Measurements from ENCODE around the gene CBFB. TPM values are rescaled to one million over a fixed set of nuclear protein-coding genes. Genes with fewer than 3 reads are reported as not detected.

Gene CBFB
- polyA plus RNA-seq, 1 donor (not counting 4 experiments of a cell fraction or from before 2014, with no cell fraction given), result 39.7 TPM

GRCh38 chr16:67011274-67011673 lies 17.7 kb upstream of the CBFB start:
- FAIRE-seq (no peak), DNase-seq (ENCODE audit: low read depth, low spot score) (no peak)
- dilution Hi-C loops (cut with MboI; ENCODE audit: extremely low pct_ligation_motif_present, low sequenced_read_pairs), result no loop called here
- no peaks in the 10 kb centered on the region for H3K9me3 ChIP-seq (ENCODE audit: control insufficient read depth, low read depth, low read length)
- no peak overlapping the region for H3K4me3 ChIP-seq (ENCODE audit: control insufficient read depth in 2 of 3, extremely low read depth in 1 of 3, insufficient read depth in 2 of 3, low read depth in 1 of 3, low read length in 3 of 3)
- TF ChIP-seq CTCF (optimal IDR thresholded peaks at IDR 0.05 in 1 of 3, IDR thresholded peaks at IDR 0.05 in 1 of 3, conservative IDR thresholded peaks at IDR 0.05 in 1 of 3; ENCODE audit: extremely low read depth in 1 of 3, insufficient read depth in 2 of 3, low read length in 3 of 3), result no peak
- no peak for TF ChIP-seq EZH2 (IDR thresholded peaks at IDR 0.05; ENCODE audit: low read length)
- H3K27ac ChIP-seq (ENCODE audit: control insufficient read depth, insufficient read depth, low read length), result no peak overlapping the region
- H3K36me3 ChIP-seq (ENCODE audit: control insufficient read depth in 2 of 2, extremely low read depth in 1 of 2, insufficient read depth in 2 of 2, low read length in 2 of 2), result no peaks in the 10 kb centered on the region
- H3K9ac ChIP-seq (ENCODE audit: control insufficient read depth, extremely low read depth, insufficient read depth, low read length), result no peak overlapping the region
- H3K79me2 ChIP-seq (ENCODE audit: control insufficient read depth, insufficient read depth, low read length), result no peaks in the 10 kb centered on the region
- H3K4me1 ChIP-seq (ENCODE audit: control insufficient read depth, extremely low read depth, insufficient read depth, low read length), result peaks cover 7% of the 10 kb centered on the region
- no peak overlapping the region for H3K4me2 ChIP-seq (ENCODE audit: control insufficient read depth, extremely low read depth, insufficient read depth, low read depth, low read length)
- peaks cover 10% of the 10 kb centered on the region for H3K27me3 ChIP-seq (ENCODE audit: control insufficient read depth, extremely low read depth, insufficient read depth, low read length)
- H2AFZ ChIP-seq (ENCODE audit: control insufficient read depth, low read length), result no peak overlapping the region
- no peaks in the 10 kb centered on the region for H4K20me1 ChIP-seq (ENCODE audit: control insufficient read depth, extremely low read depth, insufficient read depth, low read length)
- H3K9me1 ChIP-seq (ENCODE audit: control insufficient read depth, extremely low read depth, insufficient read depth, low read length), result no peaks in the 10 kb centered on the region

GRCh38 chr16:67013233-67013822 lies 15.6 kb upstream of the CBFB start:
- TF ChIP-seq CTCF (optimal IDR thresholded peaks at IDR 0.05 in 1 of 3, IDR thresholded peaks at IDR 0.05 in 1 of 3, conservative IDR thresholded peaks at IDR 0.05 in 1 of 3; ENCODE audit: extremely low read depth in 1 of 3, insufficient read depth in 2 of 3, low read length in 3 of 3) (no peak), EZH2 (IDR thresholded peaks at IDR 0.05; ENCODE audit: low read length) (peak; percentile 29)
- peak overlapping the region; percentile 62 for H3K4me2 ChIP-seq (ENCODE audit: control insufficient read depth, extremely low read depth, insufficient read depth, low read depth, low read length)
- H3K27me3 ChIP-seq (ENCODE audit: control insufficient read depth, extremely low read depth, insufficient read depth, low read length), result peaks cover 10% of the 10 kb centered on the region
- H3K9me3 ChIP-seq (ENCODE audit: control insufficient read depth, low read depth, low read length), result no peaks in the 10 kb centered on the region
- H3K4me3 ChIP-seq (ENCODE audit: control insufficient read depth in 2 of 3, extremely low read depth in 1 of 3, insufficient read depth in 2 of 3, low read depth in 1 of 3, low read length in 3 of 3), result peak overlapping the region; percentile 20 to 54 (median 49)
- dilution Hi-C loops (cut with MboI; ENCODE audit: extremely low pct_ligation_motif_present, low sequenced_read_pairs), result no loop called here
- peaks cover 13% of the 10 kb centered on the region for H3K4me1 ChIP-seq (ENCODE audit: control insufficient read depth, extremely low read depth, insufficient read depth, low read length)
- no peaks in the 10 kb centered on the region for H4K20me1 ChIP-seq (ENCODE audit: control insufficient read depth, extremely low read depth, insufficient read depth, low read length)
- H3K27ac ChIP-seq (ENCODE audit: control insufficient read depth, insufficient read depth, low read length), result no peak overlapping the region
- H3K36me3 ChIP-seq (ENCODE audit: control insufficient read depth in 2 of 2, extremely low read depth in 1 of 2, insufficient read depth in 2 of 2, low read length in 2 of 2), result no peaks in the 10 kb centered on the region
- H3K79me2 ChIP-seq (ENCODE audit: control insufficient read depth, insufficient read depth, low read length), result no peaks in the 10 kb centered on the region
- peak overlapping the region; percentile 9 for H3K9ac ChIP-seq (ENCODE audit: control insufficient read depth, extremely low read depth, insufficient read depth, low read length)
- H2AFZ ChIP-seq (ENCODE audit: control insufficient read depth, low read length), result peak overlapping the region; percentile 40
- no peaks in the 10 kb centered on the region for H3K9me1 ChIP-seq (ENCODE audit: control insufficient read depth, extremely low read depth, insufficient read depth, low read length)
- no peak for DNase-seq (ENCODE audit: low read depth, low spot score)
- FAIRE-seq, result no peak
